GM18526 (cell line): ENCODE measurements around the gene ELK4.

Experiments
- POLR2A ChIP-seq: IDR thresholded peaks from 3 replicates; pipeline ENCODE4 v1.6.1; 2011; ENCODE audit not compliant: insufficient read length; ENCODE audit errors: extremely low read depth

The ELK4 gene

GRCh38 chr1:205616563-205617293 lies 15.1 kb downstream of the ELK4 start:
- TF ChIP-seq POLR2A = no peak

- TF ChIP-seq POLR2A = no peak
Observed at GRCh38 chr1:205615789-205616188, 16.0 kb downstream of the ELK4 start.

GRCh38 chr1:205613854-205614412 lies 17.9 kb downstream of the ELK4 start:
- TF ChIP-seq POLR2A = no peak

GRCh38 chr1:205612556-205612955 lies 19.3 kb downstream of the ELK4 start:
- no peak for TF ChIP-seq POLR2A

GRCh38 chr1:205612104-205612503 lies 19.7 kb downstream of the ELK4 start:
- TF ChIP-seq POLR2A = no peak

- TF ChIP-seq POLR2A = no peak
Observed at GRCh38 chr1:205610901-205611466, 20.8 kb downstream of the ELK4 start.

- TF ChIP-seq POLR2A = no peak
Observed at GRCh38 chr1:205610036-205610435, 21.8 kb downstream of the ELK4 start.

- no peak for TF ChIP-seq POLR2A
Observed at GRCh38 chr1:205604825-205605505, 26.8 kb downstream of the ELK4 start.

GRCh38 chr1:205604059-205604458 lies 27.8 kb downstream of the ELK4 start:
- TF ChIP-seq POLR2A = no peak

- no peak for TF ChIP-seq POLR2A
Observed at GRCh38 chr1:205601205-205601604, 30.6 kb downstream of the ELK4 start.

- TF ChIP-seq POLR2A = no peak
Observed at GRCh38 chr1:205600085-205600484, 31.7 kb downstream of the ELK4 start.

GRCh38 chr1:205599669-205600042 lies 32.2 kb downstream of the ELK4 start:
- no peak for TF ChIP-seq POLR2A

- TF ChIP-seq POLR2A = no peak
Observed at GRCh38 chr1:205598841-205599668, 32.8 kb downstream of the ELK4 start.

- TF ChIP-seq POLR2A = no peak
Observed at GRCh38 chr1:205597691-205598314, 34.0 kb downstream of the ELK4 start.

GRCh38 chr1:205596876-205597275 lies 34.9 kb downstream of the ELK4 start:
- no peak for TF ChIP-seq POLR2A
